HG03457 (cell line): Measurements from ENCODE around the gene CDKAL1.

Experiments used
- ATAC-seq: cut with Tn5 transposase; IDR thresholded peaks from one replicate; pipeline ENCODE4 v1.9.1; 2021; ENCODE audit warnings: moderate number of reproducible peaks; ENCODE audit not compliant: unreplicated experiment

Gene CDKAL1

DNA sequence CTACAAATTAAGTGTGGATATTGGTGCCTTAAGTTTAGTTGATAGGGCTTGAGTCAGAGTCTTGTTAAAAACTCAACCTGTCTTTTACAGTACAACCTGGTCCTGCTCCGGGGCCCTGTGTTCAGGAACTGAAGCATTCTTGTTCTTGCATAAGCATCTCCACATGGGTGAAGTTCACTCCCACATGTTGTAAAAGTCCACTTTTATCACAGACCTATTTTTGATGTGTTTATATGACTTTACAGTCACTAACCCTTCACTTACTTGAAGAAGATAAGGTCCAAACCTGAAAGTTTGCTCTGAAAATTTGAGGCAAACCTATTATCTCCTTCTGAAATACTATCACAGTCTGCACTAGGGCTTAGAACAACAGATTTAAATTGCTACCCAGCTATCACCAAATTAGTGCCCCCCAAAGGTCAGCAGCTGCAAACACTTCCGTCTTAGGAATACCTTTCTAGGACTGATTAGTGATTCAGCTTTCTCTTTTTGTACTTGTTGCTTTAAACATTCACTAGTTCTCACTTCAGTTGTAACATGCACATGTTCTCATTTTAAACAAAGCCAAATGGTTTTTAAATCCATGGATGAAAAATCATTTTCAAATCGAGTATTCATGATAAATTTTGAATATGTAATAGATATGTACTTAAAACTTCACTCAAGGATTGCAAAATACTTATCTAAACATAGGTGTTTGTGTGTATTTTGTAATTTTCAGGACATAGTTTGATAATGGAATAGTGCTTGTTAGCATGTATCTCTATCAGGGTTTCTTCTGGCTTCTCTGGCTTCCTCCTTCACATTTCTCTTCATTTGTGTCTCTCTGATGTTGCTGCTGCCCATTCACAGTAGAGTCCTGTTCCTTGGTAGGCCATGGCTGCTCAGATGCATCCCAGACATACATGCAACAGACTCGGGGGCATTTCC, 589.5 kb downstream of the CDKAL1 start:
- no peak for ATAC-seq

DNA sequence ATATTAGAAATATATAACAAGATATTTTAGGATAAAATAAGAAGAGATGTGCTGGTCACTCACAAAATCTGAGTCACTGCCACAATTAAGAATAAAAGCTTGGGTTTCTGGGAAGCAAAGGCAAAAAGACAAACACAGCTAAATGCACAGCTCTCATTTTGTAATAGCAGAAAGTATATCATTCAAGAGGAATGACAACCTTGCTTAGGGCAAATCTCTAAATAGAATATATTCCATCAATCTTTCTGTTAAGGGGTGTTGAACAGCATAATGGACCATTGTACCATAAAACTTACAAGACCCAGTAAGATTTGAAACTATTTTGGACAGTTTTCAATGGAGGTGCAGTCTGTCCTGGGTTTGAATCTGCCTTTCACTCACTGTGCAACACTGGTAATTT, 594.3 kb downstream of the CDKAL1 start:
- no peak for ATAC-seq

DNA sequence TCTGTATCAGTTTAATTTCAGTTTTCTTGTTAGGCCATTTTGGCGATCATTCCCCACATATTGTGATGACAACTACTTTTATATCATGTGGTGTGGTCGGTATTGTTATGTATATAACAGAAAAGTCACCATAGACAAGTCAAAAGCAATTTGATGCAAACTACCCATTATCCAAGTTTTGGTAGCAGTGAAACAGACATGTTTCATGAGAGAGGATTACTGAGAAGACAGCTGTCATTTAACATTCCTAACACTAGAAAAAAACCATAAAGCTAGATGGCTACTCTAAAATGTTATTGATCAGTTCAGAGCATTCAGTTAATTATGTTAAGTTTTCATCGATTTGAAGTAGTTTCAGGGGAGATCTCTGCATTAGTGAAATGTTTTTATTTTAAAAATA, 597.1 kb downstream of the CDKAL1 start:
- no peak for ATAC-seq

DNA sequence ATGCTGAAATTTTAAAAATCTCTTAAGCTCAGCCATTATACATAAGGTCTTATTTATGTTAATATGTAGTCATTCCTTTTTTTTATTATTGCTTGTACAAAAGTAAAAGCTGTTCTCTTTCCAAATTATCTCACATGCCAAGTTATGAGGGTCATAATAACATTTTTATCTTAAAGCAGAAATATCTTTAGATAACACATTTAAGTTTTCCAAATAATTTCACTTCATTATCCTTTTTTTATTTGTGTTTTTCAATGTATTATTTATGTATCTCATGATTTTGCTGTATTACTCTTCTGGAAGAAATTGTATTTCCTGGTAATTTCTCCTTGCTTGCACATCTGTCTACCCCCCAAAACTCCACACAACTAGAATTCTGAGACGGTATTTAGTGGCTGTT, 598.2 kb downstream of the CDKAL1 start:
- no peak for ATAC-seq

DNA sequence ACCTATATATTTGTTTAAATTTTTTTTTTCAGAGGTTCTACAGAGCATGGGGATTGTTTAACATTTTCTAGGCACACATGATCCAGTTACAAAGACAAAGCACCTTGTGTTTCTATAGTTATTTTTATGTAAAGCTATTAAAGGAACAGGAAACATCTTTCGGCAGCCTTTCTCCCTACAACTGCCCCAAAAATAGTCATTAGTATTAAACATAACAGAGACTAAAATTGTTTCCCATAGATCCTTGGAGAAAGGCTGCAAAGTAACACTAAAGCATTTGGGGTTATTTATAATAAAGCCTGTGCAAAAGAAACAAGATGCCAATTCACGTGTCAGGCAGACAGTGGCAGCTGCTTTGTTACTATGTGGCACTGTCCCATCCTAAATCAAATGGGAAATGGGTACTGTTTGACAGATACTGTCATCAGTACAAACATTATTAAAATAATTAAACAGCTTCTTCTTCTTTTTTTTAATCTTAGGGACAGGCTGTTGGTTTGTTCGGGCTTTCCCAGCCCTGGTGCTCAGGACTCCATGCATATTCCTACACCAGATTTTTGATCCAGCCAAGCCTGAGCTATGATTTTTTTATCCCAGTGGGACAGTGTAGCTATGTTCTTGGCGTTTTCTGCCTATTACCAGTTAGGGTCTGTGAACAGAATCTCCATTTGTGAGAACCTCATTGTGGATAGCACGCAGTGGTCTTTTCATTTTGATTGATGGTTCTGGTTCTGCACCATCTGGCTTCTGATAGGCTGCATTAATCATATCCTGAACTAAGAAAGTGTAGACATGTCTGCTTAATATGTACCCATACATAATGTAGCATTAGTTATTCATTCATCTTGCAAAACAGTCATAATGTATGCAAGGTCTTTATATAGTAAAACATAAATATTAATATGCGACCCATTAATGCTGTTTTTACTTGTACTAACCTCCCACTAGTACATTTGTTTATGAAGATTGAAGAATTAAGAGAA, 598.9 kb downstream of the CDKAL1 start:
- no peak for ATAC-seq

DNA sequence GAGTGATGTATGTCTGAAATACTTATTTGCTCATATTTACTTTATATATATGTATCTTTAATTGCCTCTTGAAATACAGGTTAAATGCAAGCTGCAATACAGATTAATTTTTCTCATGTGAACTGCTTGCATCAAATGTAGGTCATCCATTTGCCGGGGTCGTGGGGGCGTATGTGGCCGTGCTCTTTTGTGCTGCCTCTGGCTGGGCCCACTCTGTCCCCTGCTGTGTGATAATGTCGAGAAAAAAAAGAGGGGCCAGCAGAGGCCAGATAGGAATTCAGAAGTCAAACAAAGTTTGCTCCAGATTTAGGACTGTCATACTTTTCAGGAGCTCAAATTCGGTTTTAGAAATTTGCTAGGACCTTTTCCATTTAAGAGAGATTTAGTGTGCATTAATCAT, 599.6 kb downstream of the CDKAL1 start:
- ATAC-seq = no peak

DNA sequence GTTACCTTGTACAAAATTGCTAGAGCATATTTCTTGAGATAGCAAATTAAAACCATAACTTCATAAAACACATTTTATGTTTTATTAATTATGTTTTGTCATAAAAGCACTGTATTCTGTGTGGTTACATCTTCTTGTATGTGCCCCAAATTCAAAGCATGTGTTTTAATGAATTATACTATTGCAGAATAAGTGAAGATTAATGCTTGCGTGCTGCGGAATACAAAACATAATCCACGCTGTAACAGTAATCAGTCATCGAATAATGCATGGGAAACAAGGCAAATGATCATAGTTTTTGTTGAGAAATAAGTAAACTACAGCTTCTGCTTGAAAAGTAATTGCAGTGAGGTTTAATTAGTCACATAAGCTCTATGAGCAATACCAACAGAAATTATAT, 600.1 kb downstream of the CDKAL1 start:
- no peak for ATAC-seq

DNA sequence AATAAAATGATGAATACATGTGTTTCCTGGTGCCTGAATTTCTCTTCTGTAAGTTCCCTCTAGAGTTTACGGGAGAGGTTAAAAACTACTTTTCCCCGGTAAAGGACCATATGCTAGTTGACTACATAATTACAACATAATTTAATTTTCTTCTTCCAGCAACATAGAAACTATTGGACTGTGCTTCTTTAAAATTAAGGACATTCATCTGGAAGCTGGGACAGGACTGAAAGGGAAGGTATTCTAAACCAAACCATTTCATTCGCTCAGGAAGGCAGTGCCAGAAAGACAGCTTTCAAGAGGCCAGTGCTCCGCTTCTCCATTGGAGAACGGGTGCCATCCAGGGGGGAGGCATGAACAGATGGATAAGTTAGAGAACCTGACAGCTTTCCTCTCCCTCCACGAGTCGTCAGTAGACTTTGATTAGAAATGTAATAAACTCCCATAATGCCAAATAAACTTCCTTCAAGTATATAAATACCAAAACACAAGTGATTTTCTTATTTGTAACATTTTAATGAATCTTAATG, 601.3 kb downstream of the CDKAL1 start:
- ATAC-seq = no peak

DNA sequence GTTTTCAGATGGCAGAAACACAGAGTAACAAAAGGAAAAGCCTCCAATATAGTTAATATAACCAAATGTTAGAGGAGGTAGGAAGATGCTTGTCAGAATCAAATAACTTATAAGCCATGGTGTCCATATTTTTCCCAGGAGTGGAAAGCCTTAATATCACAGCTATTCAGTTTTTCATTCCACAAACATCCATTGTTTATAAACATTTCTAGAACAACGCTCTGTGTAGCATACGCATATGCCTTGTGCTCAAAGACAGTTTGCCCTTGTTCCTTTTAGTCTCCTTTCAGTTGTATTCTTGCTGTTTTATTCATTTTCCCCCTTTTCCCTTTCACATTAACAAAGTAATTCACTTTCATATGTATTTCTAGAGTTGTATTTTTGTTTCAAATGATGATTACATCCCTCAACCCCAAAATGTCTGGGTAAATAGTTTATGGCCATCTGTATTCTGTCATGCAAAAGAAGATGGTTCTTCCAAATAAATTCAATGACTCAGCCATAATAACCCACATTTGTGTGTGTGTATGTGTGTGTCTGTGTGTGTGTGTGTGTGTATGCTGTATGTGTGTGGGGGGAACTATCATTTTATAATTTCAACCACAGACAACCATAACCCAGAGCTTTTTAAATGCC, 603.6 kb downstream of the CDKAL1 start:
- ATAC-seq = no peak

DNA sequence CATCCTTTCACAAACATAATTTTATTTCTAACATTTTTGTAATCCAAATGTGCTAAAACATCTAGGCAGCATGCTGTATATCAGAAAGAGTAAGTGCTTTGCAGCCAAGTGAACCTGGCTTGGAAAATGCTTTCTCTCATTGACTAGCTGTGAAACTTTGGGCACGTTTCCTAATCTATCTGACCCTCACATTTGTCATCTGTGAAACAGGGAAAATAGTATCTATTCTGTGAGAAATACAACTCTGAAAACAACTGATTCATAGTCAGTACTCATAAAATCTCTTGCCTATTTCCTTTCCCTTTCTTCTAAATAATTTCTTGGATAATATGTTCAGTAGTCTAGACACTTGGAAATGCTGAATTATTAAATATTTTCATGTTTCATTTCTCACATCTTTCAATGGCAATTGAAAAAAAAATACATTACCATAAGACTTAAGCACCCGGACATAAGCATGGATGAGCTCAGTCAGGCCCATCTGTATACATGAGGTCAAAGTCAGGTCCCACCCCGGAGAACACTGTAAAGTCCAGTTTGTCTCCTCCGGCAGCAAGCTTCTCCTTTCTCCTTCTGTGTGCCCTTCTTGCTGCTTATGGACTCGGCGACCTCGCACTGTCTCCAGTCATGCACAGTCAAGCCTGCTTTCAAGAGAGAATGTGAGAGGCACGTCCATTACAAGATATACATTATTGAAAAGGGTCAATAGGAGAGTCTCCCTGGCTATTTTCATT, 604.2 kb downstream of the CDKAL1 start:
- no peak for ATAC-seq

DNA sequence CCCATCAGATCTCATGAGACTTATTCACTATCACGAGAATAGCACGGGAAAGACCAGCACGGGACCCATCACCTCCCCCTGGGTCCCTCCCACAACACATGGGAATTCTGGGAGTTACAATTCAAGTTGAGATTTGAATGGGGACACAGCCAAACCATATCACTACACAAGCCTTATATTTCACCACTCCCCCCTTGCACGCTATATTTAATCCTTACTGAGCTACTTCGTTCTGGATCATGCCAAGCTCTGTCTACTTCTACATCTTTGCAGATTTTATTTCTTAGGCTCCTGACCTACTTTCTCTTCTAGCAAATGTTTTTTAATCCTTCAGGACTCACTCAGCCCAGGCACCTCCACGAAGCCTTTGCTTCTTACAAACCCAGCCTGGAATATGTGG, 606.7 kb downstream of the CDKAL1 start:
- ATAC-seq = no peak

DNA sequence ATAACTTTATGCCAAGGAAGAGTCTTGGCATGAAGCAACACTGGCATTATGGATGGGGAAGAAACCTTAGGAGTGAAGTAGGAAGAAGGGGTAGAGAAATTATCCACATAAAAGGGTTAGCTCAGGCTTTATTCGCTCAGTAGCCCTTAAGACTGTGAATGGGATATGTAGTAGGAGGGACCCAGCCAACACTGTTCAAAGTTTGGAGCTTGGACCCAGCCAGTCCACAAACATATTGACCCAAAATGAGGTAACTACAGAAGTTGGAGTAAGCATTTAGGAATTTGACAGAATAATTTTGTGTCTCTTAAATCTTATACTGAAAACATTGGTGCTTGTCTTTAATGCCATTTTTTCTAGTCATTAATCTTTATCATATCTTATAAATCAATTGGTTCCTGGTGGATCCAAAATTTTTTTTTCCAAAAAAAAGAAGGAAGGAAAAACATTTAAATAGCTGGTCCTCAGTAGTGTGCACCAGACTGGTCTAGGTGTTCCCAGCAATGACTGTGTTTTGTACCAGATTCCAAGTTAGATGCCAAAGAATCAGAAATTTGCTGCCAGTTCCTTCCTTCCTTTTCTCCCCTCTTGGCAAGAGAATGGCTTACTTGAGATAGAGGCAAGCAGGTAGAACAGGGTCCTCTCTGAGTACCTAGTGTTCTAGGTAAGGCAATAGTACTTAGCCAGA, 607.5 kb downstream of the CDKAL1 start:
- ATAC-seq = no peak

DNA sequence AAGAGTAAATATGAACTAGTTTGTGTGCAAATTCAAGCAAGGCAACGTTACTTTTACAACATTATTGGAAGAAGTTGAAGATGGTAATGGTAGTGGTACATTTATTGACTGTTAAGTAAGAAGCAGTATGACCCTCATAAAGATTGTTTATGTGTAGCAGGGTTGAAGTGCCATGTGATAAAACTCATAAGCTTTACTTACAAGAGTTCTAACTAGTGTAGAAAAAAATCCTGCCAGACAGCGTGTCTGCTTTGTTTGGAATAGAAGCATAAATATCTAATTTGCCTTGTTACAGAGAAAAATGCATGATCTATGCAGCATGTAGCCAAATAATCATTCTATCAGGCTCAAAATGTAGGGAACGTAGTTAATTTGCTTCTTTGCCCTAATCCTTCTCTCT, 608.5 kb downstream of the CDKAL1 start:
- ATAC-seq = no peak

DNA sequence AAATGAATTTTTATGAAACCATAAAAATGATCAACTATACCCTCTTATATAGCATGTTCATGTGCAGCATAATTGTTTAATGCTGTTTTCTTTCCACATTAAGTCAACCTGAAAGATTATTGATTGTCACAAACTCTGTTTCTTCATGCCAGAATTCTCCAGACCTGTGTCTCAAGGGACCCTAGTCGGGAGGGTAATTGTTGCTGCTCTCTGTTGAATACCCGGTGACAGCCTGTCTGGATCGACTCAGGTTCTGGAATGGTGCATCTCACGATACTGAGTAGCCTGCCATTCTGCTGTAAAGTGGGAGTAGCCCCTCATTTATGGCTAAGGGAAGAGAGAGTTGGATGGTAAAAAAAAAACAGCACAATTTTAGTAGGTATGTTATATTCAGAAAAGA, 609.4 kb downstream of the CDKAL1 start:
- no peak for ATAC-seq

DNA sequence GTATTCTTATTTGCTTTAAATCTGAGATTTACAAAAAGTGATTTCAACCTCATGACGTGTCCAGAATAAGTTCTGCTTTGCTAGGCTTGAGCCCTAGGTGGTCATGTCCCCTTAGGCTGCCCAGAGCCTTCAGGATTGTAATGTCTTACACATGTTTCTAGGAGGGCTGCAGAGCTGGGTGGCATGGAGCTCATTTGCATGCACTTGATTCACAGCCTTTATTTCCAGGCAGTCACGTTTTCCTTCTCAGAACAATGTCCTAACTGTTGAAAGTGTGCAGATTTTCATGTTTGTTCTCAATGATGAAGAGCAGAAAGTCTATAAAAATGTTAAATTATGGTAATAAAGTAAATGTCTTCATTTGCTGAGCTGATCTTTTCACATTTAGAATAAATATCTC, 610.7 kb downstream of the CDKAL1 start:
- ATAC-seq = no peak

DNA sequence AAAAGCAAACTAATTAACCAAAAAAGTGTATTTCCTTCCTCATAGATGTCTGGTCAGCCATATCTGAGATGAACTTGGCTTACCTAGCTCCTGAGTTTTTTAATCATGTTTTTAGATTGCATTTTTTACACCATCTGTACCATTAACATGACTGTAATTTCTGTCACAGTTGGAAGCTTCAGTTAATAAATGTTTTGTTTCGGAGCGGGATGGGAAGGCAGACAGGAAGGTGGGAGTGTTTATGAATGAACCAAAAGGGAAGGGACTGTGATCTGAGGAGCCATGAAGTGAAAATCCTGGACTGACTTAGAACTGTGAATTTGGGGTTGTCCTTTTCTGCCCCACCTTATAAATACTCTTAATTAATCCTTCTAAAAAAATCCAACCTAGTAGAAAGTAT, 613.7 kb downstream of the CDKAL1 start:
- ATAC-seq = no peak

DNA sequence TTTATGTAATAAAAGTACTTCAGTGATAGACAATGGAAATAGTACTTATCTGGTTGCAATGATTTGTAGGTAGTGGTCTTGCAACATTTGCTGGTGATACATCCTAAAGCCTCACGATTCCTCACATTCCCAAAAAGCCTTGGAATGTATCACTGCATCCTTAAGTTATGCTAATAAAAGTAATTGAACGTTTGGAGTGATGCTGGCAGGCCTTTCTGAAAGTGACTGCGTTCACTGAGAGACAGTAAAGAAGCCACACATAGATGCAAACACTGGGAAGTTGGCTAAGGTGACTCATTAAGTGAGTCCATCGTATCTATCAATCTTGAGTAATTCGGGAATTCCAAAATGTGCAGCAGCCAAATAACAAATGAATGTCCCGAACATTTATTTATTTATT, 615.2 kb downstream of the CDKAL1 start:
- ATAC-seq = no peak

DNA sequence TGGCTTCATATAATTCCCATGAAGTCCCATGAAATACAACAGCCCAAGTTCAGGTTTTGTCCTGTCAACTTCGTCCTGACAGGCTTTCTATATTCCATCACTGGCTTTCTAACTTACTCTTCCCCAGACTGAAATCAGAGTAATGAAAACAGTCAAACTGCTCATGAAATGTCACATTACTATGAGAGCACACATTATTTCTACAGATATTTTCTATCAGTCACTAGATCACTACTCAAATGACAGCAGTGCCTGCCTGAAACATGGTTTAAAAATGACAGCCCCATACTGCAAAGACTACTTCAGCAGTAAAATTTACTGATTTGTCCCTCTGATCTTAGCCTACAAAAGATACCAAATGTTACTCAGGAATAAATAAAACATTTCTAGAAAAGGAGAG, 616.4 kb downstream of the CDKAL1 start:
- no peak for ATAC-seq

DNA sequence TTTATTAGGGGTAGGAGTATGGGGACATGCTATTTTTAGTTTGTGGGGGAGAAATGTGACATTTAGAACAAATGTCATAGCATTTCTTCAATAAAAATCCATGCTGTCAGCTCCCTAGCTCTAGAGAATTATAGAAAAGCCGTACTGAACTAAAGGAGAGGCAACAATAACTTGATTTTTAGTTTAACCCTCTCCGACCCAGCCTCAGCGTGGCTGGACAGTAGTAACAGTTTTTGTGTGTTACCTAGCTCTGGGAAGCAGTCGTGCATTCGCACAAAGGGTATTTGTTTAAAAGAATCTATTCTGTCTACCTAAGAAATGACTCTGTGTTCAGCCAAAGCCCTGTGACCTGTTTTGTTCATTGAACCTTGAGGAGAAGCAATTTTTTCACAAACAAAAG, 616.9 kb downstream of the CDKAL1 start:
- no peak for ATAC-seq

DNA sequence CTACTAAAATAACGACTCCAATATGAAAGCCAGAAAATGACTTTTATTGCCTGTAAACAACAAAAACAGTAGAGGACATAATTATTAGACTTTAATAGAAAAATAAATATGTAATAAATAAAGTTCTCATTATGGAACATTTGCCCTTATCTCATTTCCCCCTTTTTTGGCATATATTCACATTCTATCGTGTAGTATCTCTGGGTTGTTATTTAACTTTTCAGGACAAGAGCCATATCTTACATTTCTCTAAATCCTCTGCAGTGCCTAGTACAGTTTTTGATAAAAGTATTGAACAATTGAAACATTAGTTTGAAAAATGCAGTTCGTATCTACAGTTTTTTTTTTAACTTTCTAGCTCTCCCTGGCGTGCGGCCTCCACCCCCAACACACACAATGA, 617.3 kb downstream of the CDKAL1 start:
- ATAC-seq = no peak
